Ramos (cell line): ENCODE data around the gene NR6A1.

Experiments
- in situ Hi-C: fragments of 300-500 bp; cut with MboI; formaldehyde crosslinking; loops from one replicate; pipeline ENCODE4 v1.14.3; 2022; ENCODE audit warnings: low sequenced_read_pairs; ENCODE audit not compliant: unreplicated experiment

NR6A1 gene

DNA sequence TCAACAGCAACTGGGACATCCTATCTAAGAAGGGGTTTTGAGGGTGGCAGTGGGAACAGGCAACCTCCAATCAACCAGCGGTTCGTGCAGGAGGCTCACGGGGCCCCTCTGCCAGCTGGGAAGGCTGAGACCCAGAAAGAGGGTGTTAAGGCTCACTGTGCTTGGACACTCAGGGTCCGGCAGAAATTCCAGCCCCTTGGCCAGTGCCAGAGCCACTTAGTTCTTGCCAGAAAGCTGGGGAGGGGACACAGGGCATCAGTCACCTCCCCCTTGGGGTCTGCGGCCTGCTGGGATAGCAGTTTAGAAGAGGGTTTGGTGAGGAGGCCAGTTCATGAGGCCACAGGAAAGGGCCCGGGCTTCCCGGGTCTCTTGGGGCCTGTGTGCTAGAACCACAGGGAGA is 300.4 kb downstream of the NR6A1 start:
- in situ Hi-C loops: no loop called here

DNA sequence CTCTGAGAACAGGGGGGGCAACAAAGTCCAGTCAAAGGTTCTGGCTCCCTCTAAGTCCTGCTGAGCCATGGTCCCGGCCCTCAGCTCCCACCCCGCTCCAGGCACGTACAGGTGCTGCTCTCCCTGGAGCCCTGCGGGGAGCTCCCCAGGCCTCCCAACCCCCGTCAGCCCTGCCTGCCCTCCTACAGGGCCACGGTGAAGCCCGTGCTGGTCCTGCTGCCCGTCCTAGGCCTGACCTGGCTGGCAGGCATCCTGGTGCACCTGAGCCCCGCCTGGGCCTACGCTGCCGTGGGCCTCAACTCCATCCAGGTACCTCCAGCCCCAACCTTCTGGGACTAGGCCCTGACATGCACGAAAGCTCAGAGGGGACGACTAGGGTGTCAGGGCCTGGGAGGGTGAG is 300.8 kb downstream of the NR6A1 start:
- in situ Hi-C loops: no loop called here

DNA sequence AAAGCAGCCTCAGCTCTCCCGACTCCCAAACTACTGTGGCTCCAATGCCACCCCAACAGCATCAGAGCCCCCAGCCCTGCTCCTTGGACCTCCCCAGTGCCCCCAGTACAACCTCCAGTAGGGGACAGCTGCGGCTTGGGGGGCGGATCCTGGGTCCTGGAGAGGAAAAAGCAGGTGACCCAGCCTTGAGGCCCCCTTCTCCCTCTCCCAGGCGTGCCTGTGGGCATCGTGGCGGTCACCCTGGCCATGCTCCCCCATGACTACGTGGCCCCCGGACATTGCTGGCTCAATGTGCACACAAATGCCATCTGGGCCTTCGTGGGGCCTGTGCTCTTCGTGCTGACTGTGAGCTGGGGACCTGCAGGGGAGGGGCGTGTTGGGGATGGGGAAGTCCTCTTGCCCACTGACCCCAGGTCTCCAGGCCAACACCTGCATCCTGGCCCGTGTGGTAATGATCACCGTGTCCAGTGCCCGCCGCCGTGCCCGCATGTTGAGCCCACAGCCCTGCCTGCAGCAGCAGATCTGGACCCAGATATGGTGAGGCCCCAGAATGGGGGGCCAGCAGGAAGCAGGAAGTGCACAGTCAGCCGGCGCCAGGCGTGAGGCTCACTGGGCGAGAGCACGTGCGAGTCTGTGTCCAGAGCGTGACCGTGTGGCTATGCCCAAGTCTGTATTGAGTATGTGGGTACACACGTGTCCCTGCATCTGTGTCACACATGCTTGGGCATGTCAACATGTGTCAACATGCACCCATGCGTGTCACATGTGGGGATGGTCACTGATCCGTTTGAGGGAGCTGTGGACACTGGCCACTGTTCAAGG is 301.9 kb downstream of the NR6A1 start:
- in situ Hi-C loops: no loop called here

DNA sequence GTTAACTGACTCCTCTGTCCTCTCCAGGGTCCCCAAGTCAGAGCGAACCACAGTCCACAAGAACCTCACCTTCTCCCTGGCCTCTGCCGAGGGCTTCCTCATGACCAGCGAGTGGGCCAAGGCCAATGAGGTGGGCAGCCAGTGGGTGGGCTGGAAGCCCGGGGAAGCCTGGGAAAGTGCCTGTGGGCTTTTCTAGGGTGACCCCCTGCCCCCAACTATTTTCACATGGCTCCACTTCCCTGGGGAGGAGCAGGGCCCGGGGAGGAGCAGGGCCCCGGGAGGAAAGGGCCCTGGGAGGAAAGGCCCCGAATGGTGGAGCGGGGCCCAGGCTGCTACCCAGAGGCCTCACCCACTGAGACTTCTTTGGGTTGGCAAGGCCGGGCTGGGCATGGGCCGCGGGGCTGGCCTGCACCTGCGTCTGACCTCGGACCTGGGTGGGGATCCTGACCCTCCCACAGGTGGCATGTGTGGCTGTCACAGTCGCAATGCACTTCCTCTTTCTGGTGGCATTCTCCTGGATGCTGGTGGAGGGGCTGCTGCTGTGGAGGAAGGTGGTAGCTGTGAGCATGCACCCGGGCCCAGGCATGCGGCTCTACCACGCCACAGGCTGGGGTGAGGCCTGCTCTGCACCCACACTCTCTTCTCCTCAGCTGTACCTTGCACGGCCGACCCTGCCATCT is 302.9 kb downstream of the NR6A1 start:
- in situ Hi-C loops: no loop called here

DNA sequence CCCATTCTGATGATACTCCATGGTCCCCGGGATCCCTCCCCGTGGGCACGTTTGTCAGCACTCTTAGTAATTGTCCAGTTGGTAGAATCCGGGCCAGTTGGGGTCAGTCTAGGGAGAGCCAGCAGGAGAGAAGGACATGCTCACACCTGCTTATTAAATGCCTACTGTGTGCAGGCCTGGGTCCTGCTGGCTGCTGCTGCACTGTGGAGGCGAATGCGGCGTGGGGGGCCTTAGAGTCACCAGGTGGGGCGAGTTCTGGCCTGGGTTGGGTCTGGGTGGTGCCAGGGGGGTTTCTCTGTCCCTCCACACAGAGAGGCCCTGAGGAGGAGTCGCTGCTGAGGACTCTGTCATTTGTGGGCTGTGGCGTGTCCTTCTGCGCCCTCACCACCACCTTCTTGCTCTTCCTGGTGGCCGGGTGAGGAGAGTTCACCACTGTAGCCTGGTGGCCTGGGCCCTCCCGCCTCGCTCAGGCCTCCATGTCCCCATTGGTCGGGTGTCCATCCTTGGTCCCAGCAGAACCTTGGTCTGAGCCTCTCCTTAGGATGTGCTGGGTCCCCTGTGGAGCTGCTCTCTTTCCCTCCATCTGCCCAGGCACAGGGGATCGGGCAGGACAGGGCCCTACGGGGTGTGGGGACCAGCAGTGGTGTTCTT is 303.6 kb downstream of the NR6A1 start:
- in situ Hi-C loops: no loop called here
